ENCODE measurements around the gene LRRC8C.

LRRC8C gene

DNA sequence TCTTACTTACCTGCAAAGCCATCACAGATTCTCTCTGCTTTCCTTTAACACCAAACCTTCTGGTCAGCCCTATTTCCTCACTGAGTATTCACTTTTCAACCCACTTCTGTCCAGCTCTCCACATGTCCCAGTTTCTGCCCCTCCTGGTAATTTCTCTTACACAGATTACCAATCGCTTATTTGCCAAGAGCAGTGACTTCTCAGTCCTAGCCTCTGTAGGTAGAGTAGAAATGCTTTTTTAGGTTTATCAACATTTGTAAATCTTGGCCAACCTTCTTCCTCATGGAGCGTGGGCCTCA is 33.6 kb upstream of the LRRC8C start:
- no peaks in the 10 kb centered on the region for H3K36me3 ChIP-seq (ENCODE audit: control insufficient read depth, low read depth, low read length)
- no peaks in the 10 kb centered on the region for H3K27me3 ChIP-seq (ENCODE audit: control insufficient read depth, insufficient read depth, low read length)
- peaks cover 28% of the 10 kb centered on the region for H3K4me1 ChIP-seq (ENCODE audit: control insufficient read depth, low read depth, low read length)
- H3K27ac ChIP-seq (ENCODE audit: low read length): no peak overlapping the region
- H3K9ac ChIP-seq (ENCODE audit: low read length): peak overlapping the region; percentile 8
- no peaks in the 10 kb centered on the region for H3K9me3 ChIP-seq (ENCODE audit: control insufficient read depth, low read depth, low read length)
- H3K4me3 ChIP-seq (ENCODE audit: low read length): peak overlapping the region; percentile 39

DNA sequence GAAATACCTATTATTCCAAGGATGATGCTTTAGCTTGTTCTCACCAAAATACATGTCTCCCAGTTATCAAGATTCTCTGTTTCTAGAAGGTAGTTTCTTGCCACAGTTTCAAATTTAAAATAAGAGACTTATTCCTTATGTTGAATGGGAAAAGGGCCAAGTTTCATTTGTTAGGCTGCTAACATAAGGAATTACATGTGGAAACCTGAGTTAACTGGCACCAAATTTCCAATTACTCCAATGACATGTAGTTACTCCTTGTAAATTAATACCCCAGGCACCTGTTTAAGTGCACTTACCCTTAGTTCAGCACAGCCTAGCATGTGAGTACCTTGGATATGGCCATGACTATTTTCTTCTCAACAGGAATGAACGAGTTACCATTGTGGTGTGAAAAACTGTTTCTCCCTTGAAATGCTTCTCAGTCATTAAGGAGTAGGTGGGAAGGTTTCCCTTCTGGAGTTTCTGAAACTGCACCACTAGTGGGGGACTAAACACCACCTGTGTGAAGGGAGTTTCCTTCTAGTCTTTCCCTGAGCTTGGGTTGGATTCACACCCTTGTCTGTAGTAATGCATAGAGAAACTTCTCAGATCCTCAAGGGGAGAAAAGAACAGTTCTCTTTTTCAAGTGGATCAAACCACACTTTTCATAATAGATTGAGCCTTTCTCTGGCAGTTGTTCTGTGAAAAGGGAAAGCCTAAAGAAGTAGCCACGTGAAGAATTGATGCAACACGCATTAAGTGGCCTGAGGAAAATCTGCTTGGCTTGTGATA is 32.3 kb upstream of the LRRC8C start:
- H3K36me3 ChIP-seq (ENCODE audit: control insufficient read depth, low read depth, low read length): no peaks in the 10 kb centered on the region
- no peaks in the 10 kb centered on the region for H3K9me3 ChIP-seq (ENCODE audit: control insufficient read depth, low read depth, low read length)
- H3K27ac ChIP-seq (ENCODE audit: low read length): no peak overlapping the region
- H3K4me3 ChIP-seq (ENCODE audit: low read length): no peak overlapping the region
- peaks cover 24% of the 10 kb centered on the region for H3K4me1 ChIP-seq (ENCODE audit: control insufficient read depth, low read depth, low read length)
- H3K27me3 ChIP-seq (ENCODE audit: control insufficient read depth, insufficient read depth, low read length): no peaks in the 10 kb centered on the region
- H3K9ac ChIP-seq (ENCODE audit: low read length): no peak overlapping the region

DNA sequence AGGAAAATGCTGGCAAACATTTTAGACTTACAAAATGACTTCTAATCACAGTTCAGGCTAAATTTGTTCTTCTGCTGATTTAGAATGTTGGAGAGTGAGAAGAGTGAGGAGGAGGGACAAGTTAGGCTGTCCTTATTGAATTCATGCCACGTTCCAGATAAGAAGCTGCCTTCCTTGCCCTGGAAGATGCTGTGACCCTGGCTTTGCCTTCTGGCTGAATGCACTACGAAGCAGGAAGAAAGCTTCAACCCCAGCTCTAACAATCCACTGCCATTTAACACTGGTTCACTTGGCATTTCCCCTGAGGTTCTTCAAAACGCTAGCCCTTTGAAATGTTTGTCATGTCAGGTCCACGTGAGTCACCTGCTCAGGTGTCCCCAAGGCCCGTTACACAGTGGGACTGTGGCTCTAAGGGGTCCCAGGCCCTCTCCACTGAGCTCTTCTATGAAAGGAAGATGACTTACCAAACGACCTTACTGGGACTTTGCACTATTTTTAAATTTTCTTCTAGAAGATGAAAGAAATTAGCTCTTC is 30.0 kb upstream of the LRRC8C start:
- no peaks in the 10 kb centered on the region for H3K36me3 ChIP-seq (ENCODE audit: control insufficient read depth, low read depth, low read length)
- H3K4me1 ChIP-seq (ENCODE audit: control insufficient read depth, low read depth, low read length): peaks cover 19% of the 10 kb centered on the region
- no peaks in the 10 kb centered on the region for H3K9me3 ChIP-seq (ENCODE audit: control insufficient read depth, low read depth, low read length)
- no peak overlapping the region for H3K27ac ChIP-seq (ENCODE audit: low read length)
- H3K27me3 ChIP-seq (ENCODE audit: control insufficient read depth, insufficient read depth, low read length): no peaks in the 10 kb centered on the region
- H3K4me3 ChIP-seq (ENCODE audit: low read length): no peak overlapping the region
- H3K9ac ChIP-seq (ENCODE audit: low read length): no peak overlapping the region

DNA sequence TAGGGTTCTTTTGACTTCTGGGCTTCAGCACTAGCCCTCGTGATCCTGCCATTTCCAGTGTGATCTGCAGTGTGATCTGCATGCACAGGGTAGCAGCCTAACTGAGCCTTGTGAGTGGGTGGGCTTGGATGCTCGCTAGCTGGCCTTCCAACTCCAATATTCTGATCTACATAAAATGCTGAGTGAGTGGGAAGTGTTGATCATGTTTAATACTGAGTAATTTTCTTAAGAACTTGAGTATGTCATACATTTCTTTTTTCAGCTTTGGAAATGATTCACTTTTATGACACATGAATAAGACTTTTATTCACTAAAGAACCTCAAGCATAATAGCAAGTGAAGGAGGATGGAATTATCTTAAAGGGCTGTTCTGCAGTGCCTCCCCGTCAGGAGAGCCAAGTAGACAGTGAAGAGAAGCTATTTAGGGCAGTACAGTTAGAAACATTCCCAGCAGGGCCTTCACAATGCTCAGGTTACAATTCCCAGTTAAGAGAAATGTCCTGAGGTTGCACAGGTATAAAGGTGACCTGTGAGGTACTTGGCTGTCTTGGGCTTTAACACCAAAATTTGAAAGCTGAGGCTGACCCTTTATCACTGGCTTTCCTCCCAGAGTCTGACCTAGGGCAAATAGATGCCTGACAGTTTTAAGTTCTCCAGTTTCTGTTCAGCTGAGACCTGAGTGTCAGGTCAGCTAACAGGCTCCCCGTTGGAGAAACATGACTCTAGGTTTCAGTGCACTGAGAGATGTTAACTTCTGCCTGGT is 29.1 kb upstream of the LRRC8C start:
- Histone ChIP-seq H3K36me3 (ENCODE audit: control insufficient read depth, low read depth, low read length) (no peaks in the 10 kb centered on the region), H3K9me3 (ENCODE audit: control insufficient read depth, low read depth, low read length) (no peaks in the 10 kb centered on the region), H3K27ac (ENCODE audit: low read length) (no peak overlapping the region), H3K9ac (ENCODE audit: low read length) (no peak overlapping the region), H3K4me3 (ENCODE audit: low read length) (no peak overlapping the region), H3K4me1 (ENCODE audit: control insufficient read depth, low read depth, low read length) (peaks cover 10% of the 10 kb centered on the region), H3K27me3 (ENCODE audit: control insufficient read depth, insufficient read depth, low read length) (no peaks in the 10 kb centered on the region)

DNA sequence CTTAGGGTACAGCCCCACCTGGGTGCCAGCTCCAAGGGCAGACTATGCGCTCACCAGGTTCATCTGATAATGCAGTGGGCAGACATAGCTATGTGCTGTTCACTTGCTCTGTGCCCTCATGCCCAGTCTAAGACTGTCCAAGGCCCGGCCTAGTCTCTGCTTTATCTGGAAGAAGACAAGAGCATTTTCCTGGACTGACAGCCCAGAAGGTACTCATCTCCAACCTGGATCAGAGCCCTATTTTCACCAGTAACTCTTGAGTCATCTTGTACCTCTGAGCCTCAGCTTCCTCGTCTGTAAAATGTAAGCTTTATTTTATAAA is 28.5 kb upstream of the LRRC8C start:
- H3K9ac ChIP-seq (ENCODE audit: low read length): no peak overlapping the region
- peaks cover 5% of the 10 kb centered on the region for H3K4me1 ChIP-seq (ENCODE audit: control insufficient read depth, low read depth, low read length)
- H3K27ac ChIP-seq (ENCODE audit: low read length): no peak overlapping the region
- H3K9me3 ChIP-seq (ENCODE audit: control insufficient read depth, low read depth, low read length): no peaks in the 10 kb centered on the region
- H3K27me3 ChIP-seq (ENCODE audit: control insufficient read depth, insufficient read depth, low read length): no peaks in the 10 kb centered on the region
- H3K36me3 ChIP-seq (ENCODE audit: control insufficient read depth, low read depth, low read length): no peaks in the 10 kb centered on the region
- no peak overlapping the region for H3K4me3 ChIP-seq (ENCODE audit: low read length)

DNA sequence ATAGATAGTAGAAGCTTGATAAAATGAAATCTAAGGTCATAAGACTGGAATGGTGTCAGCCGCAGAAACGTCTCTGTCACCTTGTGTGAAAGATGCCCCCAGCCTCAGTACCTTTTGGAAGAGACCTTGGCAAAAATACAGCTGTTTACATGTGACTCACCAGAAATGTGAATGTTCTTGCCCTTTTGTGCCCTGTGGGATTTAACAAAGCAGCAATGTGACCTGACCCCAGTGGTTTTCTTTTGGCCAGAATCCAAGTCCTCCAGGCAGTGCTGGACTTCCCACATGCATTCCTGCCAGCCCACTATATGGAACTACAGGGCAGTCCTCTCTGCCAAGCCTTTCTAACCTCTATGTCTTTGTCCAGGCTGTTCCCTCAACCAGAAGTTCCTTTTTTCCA is 27.2 kb upstream of the LRRC8C start:
- no peaks in the 10 kb centered on the region for H3K27me3 ChIP-seq (ENCODE audit: control insufficient read depth, insufficient read depth, low read length)
- H3K4me3 ChIP-seq (ENCODE audit: low read length): no peak overlapping the region
- H3K9ac ChIP-seq (ENCODE audit: low read length): no peak overlapping the region
- no peak overlapping the region for H3K27ac ChIP-seq (ENCODE audit: low read length)
- H3K36me3 ChIP-seq (ENCODE audit: control insufficient read depth, low read depth, low read length): no peaks in the 10 kb centered on the region
- H3K9me3 ChIP-seq (ENCODE audit: control insufficient read depth, low read depth, low read length): no peaks in the 10 kb centered on the region
- no peaks in the 10 kb centered on the region for H3K4me1 ChIP-seq (ENCODE audit: control insufficient read depth, low read depth, low read length)

DNA sequence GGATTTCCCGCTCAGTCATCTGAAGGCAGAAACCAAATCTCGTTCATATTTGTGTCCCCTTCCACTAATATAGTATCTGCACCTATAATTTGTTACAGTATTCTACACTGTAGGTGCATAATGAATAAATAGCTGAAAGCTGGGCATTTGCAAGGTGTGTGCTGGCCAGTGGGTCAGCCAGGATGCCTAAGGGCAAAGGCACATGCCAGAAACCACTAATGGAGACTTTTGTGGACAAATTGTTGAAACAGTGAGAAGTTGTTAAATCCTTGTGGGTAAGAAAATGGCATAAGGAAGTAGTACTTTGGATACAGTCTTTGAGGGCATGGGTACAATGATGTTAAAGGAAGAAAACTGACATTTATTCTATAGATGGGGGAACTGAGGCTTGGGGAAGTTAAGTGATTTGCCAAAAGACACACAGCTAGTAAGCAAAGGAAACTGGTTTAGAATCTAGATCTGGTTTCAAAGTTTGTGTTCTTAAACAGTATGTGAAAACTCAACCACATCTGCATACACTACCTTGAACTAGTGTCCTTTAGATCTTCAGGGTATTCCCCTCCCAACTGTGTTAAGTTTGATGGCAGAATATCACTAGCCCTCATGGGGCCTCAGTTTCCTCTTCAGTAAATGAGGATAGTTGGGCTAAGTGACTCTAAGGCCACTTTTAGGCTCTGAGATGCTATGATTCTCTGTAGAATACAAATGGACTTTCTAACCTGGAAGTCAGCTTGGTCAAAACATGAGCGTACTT is 26.5 kb upstream of the LRRC8C start:
- H3K4me3 ChIP-seq (ENCODE audit: low read length): no peak overlapping the region
- H3K4me1 ChIP-seq (ENCODE audit: control insufficient read depth, low read depth, low read length): no peaks in the 10 kb centered on the region
- no peak overlapping the region for H3K9ac ChIP-seq (ENCODE audit: low read length)
- H3K27me3 ChIP-seq (ENCODE audit: control insufficient read depth, insufficient read depth, low read length): no peaks in the 10 kb centered on the region
- no peak overlapping the region for H3K27ac ChIP-seq (ENCODE audit: low read length)
- H3K36me3 ChIP-seq (ENCODE audit: control insufficient read depth, low read depth, low read length): no peaks in the 10 kb centered on the region
- no peaks in the 10 kb centered on the region for H3K9me3 ChIP-seq (ENCODE audit: control insufficient read depth, low read depth, low read length)

DNA sequence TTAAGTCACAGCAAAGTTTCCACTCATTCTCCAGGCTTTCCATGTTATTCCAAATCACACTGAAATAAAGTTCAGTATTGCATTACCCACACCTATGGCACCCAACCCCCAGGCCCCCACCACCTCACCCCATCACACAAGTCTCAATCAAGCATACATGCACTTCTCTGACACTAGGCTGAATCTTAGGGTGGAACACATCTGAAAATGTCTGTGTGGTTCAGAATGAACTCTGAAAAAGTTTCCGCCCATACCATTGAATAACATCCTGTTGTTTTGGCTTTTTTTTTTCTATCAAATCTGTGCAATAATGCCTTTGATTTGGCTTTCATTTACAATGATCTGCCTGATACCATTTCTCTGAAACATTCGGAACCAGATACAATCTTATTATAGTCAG is 25.8 kb upstream of the LRRC8C start:
- Histone ChIP-seq H3K4me1 (ENCODE audit: control insufficient read depth, low read depth, low read length) (no peaks in the 10 kb centered on the region), H3K27me3 (ENCODE audit: control insufficient read depth, insufficient read depth, low read length) (no peaks in the 10 kb centered on the region), H3K9me3 (ENCODE audit: control insufficient read depth, low read depth, low read length) (no peaks in the 10 kb centered on the region), H3K27ac (ENCODE audit: low read length) (no peak overlapping the region), H3K4me3 (ENCODE audit: low read length) (no peak overlapping the region), H3K9ac (ENCODE audit: low read length) (no peak overlapping the region), H3K36me3 (ENCODE audit: control insufficient read depth, low read depth, low read length) (no peaks in the 10 kb centered on the region)

DNA sequence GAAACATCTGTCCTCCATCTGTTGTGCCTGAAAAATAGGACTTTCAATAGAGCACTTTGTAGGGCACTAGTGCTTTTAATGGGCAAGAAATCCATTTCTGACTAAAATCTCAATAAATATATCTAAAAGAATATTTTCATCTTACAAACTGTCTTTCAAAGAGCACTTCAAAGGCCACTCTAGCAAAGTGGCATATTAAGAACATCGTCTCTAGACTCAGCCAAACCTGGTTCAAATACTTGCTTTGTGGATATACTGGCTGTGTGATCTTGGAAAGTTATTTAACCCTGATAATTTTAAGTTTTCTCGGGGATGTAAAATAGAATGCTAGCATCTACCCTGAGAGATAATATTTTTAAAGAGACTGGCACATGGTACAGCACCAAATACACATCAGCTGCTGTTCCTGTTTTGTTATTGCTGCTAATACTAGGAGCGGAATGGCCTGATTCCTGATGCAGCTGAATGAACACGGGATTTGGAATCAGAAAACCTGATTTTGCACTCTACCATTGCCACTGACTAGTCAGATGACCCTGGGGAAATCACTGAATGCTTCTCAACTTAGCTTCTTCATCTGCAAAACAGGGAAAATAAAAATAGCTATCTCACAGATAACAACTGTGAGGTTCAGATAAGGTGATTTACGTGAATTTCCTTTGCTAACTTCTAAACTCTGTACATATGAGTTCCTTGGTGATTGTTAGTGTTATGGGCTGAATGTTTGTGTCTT is 25.2 kb upstream of the LRRC8C start:
- no peaks in the 10 kb centered on the region for H3K4me1 ChIP-seq (ENCODE audit: control insufficient read depth, low read depth, low read length)
- H3K27ac ChIP-seq (ENCODE audit: low read length): no peak overlapping the region
- H3K9ac ChIP-seq (ENCODE audit: low read length): no peak overlapping the region

DNA sequence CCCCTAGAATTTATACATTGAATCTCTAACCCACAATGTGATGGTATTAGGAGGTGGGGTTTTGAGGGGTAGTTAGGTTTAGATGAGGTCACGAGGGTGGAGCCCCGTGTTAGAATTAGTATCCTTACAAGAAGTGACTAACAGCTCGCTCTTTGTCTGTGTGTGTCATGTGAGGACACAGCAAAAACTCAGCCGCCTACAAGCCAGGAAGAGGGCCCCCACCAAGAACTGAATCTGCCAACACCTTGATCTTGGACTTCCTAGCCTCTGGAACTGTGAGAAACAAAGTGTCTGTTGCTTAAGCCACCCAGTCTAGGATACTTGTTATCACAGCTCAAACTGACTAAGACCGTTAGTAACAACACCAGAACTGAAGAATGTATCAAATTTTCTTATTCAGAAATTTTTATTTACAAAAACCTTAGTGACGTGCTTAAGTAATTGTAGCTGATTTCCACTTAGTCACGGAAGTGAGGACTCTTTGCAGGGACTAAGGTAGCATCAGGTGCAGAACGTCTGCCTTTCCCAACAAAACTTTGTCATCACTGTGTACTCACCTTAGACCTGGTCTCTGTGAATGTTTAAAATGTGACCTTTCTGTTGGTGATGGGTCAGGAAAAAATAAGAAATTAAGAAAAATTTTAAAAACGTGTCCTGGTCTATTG is 24.5 kb upstream of the LRRC8C start:
- Histone ChIP-seq H3K27ac (ENCODE audit: low read length) (no peak overlapping the region), H3K4me3 (ENCODE audit: low read length) (no peak overlapping the region), H3K27me3 (ENCODE audit: control insufficient read depth, insufficient read depth, low read length) (no peaks in the 10 kb centered on the region), H3K9me3 (ENCODE audit: control insufficient read depth, low read depth, low read length) (no peaks in the 10 kb centered on the region), H3K4me1 (ENCODE audit: control insufficient read depth, low read depth, low read length) (no peaks in the 10 kb centered on the region), H3K36me3 (ENCODE audit: control insufficient read depth, low read depth, low read length) (no peaks in the 10 kb centered on the region), H3K9ac (ENCODE audit: low read length) (no peak overlapping the region)

More for the DNA sequence above, 25.2 kb upstream of the LRRC8C start:
- H3K9me3 ChIP-seq (ENCODE audit: control insufficient read depth, low read depth, low read length): no peaks in the 10 kb centered on the region
- H3K36me3 ChIP-seq (ENCODE audit: control insufficient read depth, low read depth, low read length): no peaks in the 10 kb centered on the region
- no peaks in the 10 kb centered on the region for H3K27me3 ChIP-seq (ENCODE audit: control insufficient read depth, insufficient read depth, low read length)
- no peak overlapping the region for H3K4me3 ChIP-seq (ENCODE audit: low read length)
